Astrocyte (in vitro differentiated cells and primary cell): ENCODE measurements around the gene ZNF19. TPM values are rescaled to one million over a fixed set of nuclear protein-coding genes. Genes with fewer than 3 reads are reported as not detected.

Source experiments
- DNase-seq: peaks from one replicate; pipeline ENCODE4 v3.0.0-alpha.2; 2010; ENCODE audit warnings: low read depth
- FAIRE-seq: peaks from 2 replicates; lab custom pipeline; 2011; peaks lifted over from hg19 to GRCh38; lab: Jason Lieb, UNC
- H2AFZ ChIP-seq: 2 replicates; pipeline ENCODE4 v1.6.0; 2012; ENCODE audit warnings: low read depth, low read length, inconsistent platforms
- H3K27ac ChIP-seq: 2 replicates; pipeline ENCODE4 v1.5.1; 2011; ENCODE audit warnings: low read depth, low read length, inconsistent platforms
- H3K27me3 ChIP-seq: 2 replicates; pipeline ENCODE4 v1.6.0; 2011; ENCODE audit warnings: low read length, inconsistent platforms; ENCODE audit not compliant: insufficient read depth
- H3K36me3 ChIP-seq: 2 replicates; pipeline ENCODE4 v1.5.1; 2011; ENCODE audit warnings: low read length, inconsistent platforms; ENCODE audit not compliant: insufficient read depth
- H3K4me1 ChIP-seq: 2 replicates; pipeline ENCODE4 v1.5.1; 2011; ENCODE audit warnings: low read length, inconsistent platforms; ENCODE audit not compliant: insufficient read depth
- H3K4me2 ChIP-seq: 2 replicates; pipeline ENCODE4 v1.6.0; 2012; ENCODE audit warnings: low read length, inconsistent platforms
- H3K4me3 ChIP-seq: 2 replicates; pipeline ENCODE4 v1.5.1; 2011; ENCODE audit warnings: low read depth, mild to moderate bottlenecking, low read length, inconsistent platforms; ENCODE audit not compliant: insufficient read depth
- H3K79me2 ChIP-seq: 2 replicates; pipeline ENCODE4 v1.6.0; 2012; ENCODE audit warnings: mild to moderate bottlenecking, low read length, inconsistent platforms; ENCODE audit not compliant: insufficient read depth
- H3K9ac ChIP-seq: 2 replicates; pipeline ENCODE4 v1.6.0; 2012; ENCODE audit warnings: mild to moderate bottlenecking, low read length, inconsistent platforms
- H3K9me3 ChIP-seq: 2 replicates; pipeline ENCODE4 v1.5.1; 2012; ENCODE audit warnings: low read depth, mild to moderate bottlenecking, low read length, inconsistent platforms; ENCODE audit not compliant: insufficient read depth
- H4K20me1 ChIP-seq: 2 replicates; pipeline ENCODE4 v1.6.0; 2012; ENCODE audit warnings: low read length, inconsistent platforms; ENCODE audit not compliant: insufficient read depth
- H3K27ac Mint-ChIP-seq: one replicate; pipeline ENCODE4 v1.8.0; 2021; ENCODE audit warnings: mild to moderate bottlenecking, mixed read lengths; ENCODE audit not compliant: unreplicated experiment
- H3K27me3 Mint-ChIP-seq: one replicate; pipeline ENCODE4 v1.8.0; 2021; ENCODE audit warnings: low read depth, mixed read lengths; ENCODE audit not compliant: unreplicated experiment
- H3K36me3 Mint-ChIP-seq: one replicate; pipeline ENCODE4 v1.8.0; 2021; ENCODE audit warnings: low read depth, mixed read lengths; ENCODE audit not compliant: unreplicated experiment
- H3K4me1 Mint-ChIP-seq: one replicate; pipeline ENCODE4 v1.8.0; 2021; ENCODE audit warnings: low read depth, mixed read lengths; ENCODE audit not compliant: unreplicated experiment
- H3K4me3 Mint-ChIP-seq: one replicate; pipeline ENCODE4 v1.8.0; 2021; ENCODE audit warnings: mild to moderate bottlenecking, moderate library complexity, mixed read lengths; ENCODE audit not compliant: unreplicated experiment
- H3K9me3 Mint-ChIP-seq: one replicate; pipeline ENCODE4 v1.8.0; 2021; ENCODE audit warnings: mild to moderate bottlenecking, mixed read lengths; ENCODE audit not compliant: unreplicated experiment
- CTCF ChIP-seq: IDR thresholded peaks from 2 replicates; pipeline ENCODE4 v1.5.1; 2011; ENCODE audit warnings: low read depth, mild to moderate bottlenecking, inconsistent platforms, low read length, moderate library complexity; ENCODE audit not compliant: insufficient read depth
- EZH2 ChIP-seq: IDR thresholded peaks from 2 replicates; pipeline ENCODE4 v1.6.1; 2012; ENCODE audit warnings: mild to moderate bottlenecking, low read length, inconsistent platforms; ENCODE audit not compliant: insufficient read depth
- total RNA-seq: library from RNA; stranded (reverse); gene quantifications from 2 replicates; pipeline ENCODE4 v1.2.1, GENCODE V29; 2021

ZNF19 gene
- total RNA-seq, 1 donor from 2014 or later: 2.9 TPM

GRCh38 chr16:71532366-71532765 lies 43.2 kb upstream of the ZNF19 start:
- H4K20me1 ChIP-seq: no peaks in the 10 kb centered on the region
- Mint-ChIP-seq H3K9me3 (no peaks in the 10 kb centered on the region), H3K27me3 (no peaks in the 10 kb centered on the region), H3K27ac (no peak overlapping the region), H3K4me1 (no peaks in the 10 kb centered on the region), H3K4me3 (no peak overlapping the region), H3K36me3 (no peaks in the 10 kb centered on the region)
- no peak overlapping the region for H2AFZ ChIP-seq
- H3K9ac ChIP-seq: no peak overlapping the region
- TF ChIP-seq EZH2: no peak
- no peak for TF ChIP-seq CTCF
- no peaks in the 10 kb centered on the region for H3K9me3 ChIP-seq
- no peaks in the 10 kb centered on the region for H3K79me2 ChIP-seq
- H3K4me1 ChIP-seq: no peaks in the 10 kb centered on the region
- H3K4me3 ChIP-seq: no peak overlapping the region
- FAIRE-seq: no peak
- no peak overlapping the region for H3K27ac ChIP-seq
- H3K27me3 ChIP-seq: no peaks in the 10 kb centered on the region
- no peaks in the 10 kb centered on the region for H3K36me3 ChIP-seq
- H3K4me2 ChIP-seq: no peak overlapping the region
- DNase-seq: no peak

- Histone ChIP-seq H2AFZ (no peak overlapping the region), H3K79me2 (no peaks in the 10 kb centered on the region), H4K20me1 (no peaks in the 10 kb centered on the region), H3K9me3 (no peaks in the 10 kb centered on the region), H3K9ac (no peak overlapping the region), H3K4me2 (no peak overlapping the region), H3K4me3 (no peak overlapping the region), H3K4me1 (peaks cover 6% of the 10 kb centered on the region), H3K36me3 (no peaks in the 10 kb centered on the region), H3K27ac (no peak overlapping the region), H3K27me3 (no peaks in the 10 kb centered on the region)
- Mint-ChIP-seq H3K27ac (no peak overlapping the region), H3K4me3 (no peak overlapping the region), H3K9me3 (no peaks in the 10 kb centered on the region), H3K27me3 (no peaks in the 10 kb centered on the region), H3K4me1 (peaks cover 20% of the 10 kb centered on the region), H3K36me3 (no peaks in the 10 kb centered on the region)
- DNase-seq (no peak), FAIRE-seq (no peak)
- TF ChIP-seq CTCF (no peak), EZH2 (no peak)
These were observed 39.7 kb upstream of the ZNF19 start for GRCh38 chr16:71528863-71529262.

- Histone ChIP-seq H3K4me2 (no peak overlapping the region), H3K79me2 (no peaks in the 10 kb centered on the region), H3K9ac (no peak overlapping the region), H3K27ac (no peak overlapping the region), H3K36me3 (no peaks in the 10 kb centered on the region), H4K20me1 (no peaks in the 10 kb centered on the region), H3K9me3 (no peaks in the 10 kb centered on the region), H2AFZ (no peak overlapping the region), H3K4me3 (no peak overlapping the region), H3K4me1 (peaks cover 6% of the 10 kb centered on the region), H3K27me3 (no peaks in the 10 kb centered on the region)
- TF ChIP-seq CTCF (no peak), EZH2 (no peak)
- FAIRE-seq (no peak), DNase-seq (no peak)
- Mint-ChIP-seq H3K4me3 (no peak overlapping the region), H3K27ac (no peak overlapping the region), H3K36me3 (no peaks in the 10 kb centered on the region), H3K9me3 (no peaks in the 10 kb centered on the region), H3K4me1 (peaks cover 20% of the 10 kb centered on the region), H3K27me3 (no peaks in the 10 kb centered on the region)
These were observed 39.1 kb upstream of the ZNF19 start for GRCh38 chr16:71528257-71528656.
